ENCODE measurements around the gene APPL1.

The APPL1 gene

DNA sequence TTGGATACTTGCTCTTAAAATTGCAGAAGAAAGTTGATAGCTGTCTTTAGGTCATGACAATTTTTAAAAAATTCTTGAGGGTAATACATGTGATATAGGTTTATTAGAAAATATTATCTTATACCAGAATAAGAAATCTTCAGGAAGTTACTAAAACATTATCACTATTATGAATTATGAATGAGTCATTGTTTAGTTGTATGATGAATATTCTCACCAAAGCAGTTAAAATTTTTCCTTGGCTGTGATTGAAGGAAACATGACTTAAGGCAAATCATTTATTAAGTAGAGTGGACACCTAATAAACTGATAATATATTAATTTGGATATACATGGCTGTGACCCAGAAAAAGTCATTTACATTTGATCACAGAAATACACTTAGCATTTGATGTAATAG is 30.1 kb downstream of the APPL1 start:
- DNase-seq (ENCODE audit: low read depth): no peak
- H3K4me3 ChIP-seq (ENCODE audit: low read depth, low read length): no peak overlapping the region
- TF ChIP-seq, protein P1, sequence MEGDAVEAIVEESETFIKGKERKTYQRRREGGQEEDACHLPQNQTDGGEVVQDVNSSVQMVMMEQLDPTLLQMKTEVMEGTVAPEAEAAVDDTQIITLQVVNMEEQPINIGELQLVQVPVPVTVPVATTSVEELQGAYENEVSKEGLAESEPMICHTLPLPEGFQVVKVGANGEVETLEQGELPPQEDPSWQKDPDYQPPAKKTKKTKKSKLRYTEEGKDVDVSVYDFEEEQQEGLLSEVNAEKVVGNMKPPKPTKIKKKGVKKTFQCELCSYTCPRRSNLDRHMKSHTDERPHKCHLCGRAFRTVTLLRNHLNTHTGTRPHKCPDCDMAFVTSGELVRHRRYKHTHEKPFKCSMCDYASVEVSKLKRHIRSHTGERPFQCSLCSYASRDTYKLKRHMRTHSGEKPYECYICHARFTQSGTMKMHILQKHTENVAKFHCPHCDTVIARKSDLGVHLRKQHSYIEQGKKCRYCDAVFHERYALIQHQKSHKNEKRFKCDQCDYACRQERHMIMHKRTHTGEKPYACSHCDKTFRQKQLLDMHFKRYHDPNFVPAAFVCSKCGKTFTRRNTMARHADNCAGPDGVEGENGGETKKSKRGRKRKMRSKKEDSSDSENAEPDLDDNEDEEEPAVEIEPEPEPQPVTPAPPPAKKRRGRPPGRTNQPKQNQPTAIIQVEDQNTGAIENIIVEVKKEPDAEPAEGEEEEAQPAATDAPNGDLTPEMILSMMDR (IDR thresholded peaks at IDR 0.05; ENCODE audit: low read depth, low read length, missing control alignments): no peak
- in situ Hi-C loops (cut with HindIII; ENCODE audit: low sequenced_read_pairs): no loop called here

DNA sequence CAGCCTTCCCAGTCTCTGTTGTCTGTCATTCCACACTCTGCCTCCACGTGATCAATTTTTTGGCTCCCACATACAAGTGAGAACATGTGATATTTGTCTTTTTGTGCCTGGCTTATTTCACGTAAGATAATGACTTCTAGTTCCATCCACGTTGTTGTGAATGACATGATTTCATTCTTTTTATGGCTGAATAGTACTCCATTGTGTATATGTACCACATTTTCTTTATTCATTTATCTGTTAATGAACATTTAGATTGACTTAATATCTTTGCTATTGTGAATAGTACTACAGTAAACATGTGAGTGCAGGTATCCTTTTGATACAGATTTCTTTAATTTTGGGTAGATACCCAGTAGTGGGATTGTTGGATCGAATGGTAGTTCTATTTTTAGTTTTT is 33.6 kb downstream of the APPL1 start:
- DNase-seq (ENCODE audit: low read depth): no peak
- in situ Hi-C loops (cut with HindIII; ENCODE audit: low sequenced_read_pairs): no loop called here
- TF ChIP-seq, protein P1 (IDR thresholded peaks at IDR 0.05; ENCODE audit: low read depth, low read length, missing control alignments): no peak
- H3K4me3 ChIP-seq (ENCODE audit: low read depth, low read length): no peak overlapping the region

DNA sequence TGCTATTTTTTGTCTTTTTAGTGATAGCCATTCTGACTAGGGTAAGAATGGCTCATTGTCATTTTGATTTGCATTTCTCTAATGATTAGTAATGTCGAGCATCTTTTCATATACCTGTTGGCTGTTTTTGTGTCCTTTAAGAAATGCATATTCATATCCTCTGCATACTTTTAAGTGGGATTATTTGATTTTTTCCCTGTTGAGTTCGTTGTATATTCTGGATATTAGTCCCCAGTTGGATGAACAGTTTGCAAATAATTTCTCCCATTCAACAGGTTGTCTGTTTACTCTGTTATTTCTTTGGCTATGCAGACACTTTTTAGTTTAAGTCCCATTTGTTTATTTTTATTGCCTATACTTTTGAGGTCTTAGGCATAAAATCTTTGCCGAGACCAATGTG is 34.4 kb downstream of the APPL1 start:
- in situ Hi-C loops (cut with HindIII; ENCODE audit: low sequenced_read_pairs): no loop called here
- DNase-seq (ENCODE audit: low read depth): no peak
- TF ChIP-seq, protein P1 (IDR thresholded peaks at IDR 0.05; ENCODE audit: low read depth, low read length, missing control alignments): no peak
- H3K4me3 ChIP-seq (ENCODE audit: low read depth, low read length): no peak overlapping the region

DNA sequence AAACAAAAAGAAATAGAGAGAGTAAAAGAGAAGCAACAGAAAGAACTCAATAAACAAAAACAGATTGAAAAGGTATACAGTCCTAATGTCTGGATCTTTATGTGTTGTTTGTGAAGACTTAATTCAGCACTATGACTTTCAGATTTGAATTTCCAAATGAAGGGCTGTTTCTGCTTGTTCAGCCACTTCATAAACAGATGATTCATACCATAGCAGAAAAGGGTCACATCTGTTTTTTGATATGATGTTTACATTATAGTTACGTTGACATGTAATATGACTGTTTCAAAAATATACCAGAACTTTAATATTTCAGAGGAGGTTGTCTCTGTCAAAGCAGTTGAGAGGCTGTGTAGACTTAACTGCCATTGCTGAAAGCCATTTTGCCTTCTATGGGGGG is 40.9 kb downstream of the APPL1 start:
- H3K4me3 ChIP-seq (ENCODE audit: low read depth, low read length): no peak overlapping the region
- in situ Hi-C loops (cut with HindIII; ENCODE audit: low sequenced_read_pairs): no loop called here
- DNase-seq (ENCODE audit: low read depth): no peak
- TF ChIP-seq, protein P1 (IDR thresholded peaks at IDR 0.05; ENCODE audit: low read depth, low read length, missing control alignments): no peak

DNA sequence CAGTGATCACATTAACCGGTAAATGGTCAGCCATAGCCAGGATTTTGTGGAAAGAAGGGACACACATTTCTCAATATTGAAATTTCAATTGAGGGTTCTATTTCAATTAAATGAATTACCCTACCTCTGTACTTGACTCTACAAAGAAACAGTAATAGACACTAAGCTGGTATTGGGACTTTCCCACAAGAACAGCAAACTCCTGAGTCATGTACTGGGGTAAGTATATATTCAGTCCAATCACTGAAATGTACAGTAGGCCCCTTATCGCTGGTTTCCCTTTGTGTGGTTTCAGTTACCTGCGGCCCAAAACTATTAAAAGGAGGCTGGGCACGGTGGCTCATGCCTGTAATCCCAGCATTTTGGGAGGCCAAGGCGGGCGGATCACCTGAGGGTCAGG is 47.3 kb downstream of the APPL1 start:
- DNase-seq (ENCODE audit: low read depth): no peak

DNA sequence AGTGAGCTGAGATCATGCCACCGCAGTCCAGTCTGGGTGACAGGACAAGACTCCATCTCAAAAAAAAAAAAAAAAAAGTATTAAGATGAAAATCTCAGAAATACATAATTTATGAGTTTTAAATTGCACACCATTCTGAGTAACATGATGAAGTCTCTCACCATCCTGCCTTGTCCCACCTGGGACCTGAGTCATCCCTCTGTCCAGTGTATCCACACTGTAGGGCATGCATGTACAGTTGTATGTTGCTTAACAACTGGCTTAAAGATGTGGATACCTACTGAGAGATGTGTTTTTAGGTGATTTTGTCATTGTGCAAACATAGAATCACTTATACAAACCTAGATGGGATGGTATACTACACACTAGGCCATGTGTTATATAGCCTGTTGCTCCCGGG is 47.9 kb downstream of the APPL1 start:
- no peak overlapping the region for H3K4me3 ChIP-seq (ENCODE audit: low read depth, low read length)
- DNase-seq (ENCODE audit: low read depth): no peak
- TF ChIP-seq, protein P1 (IDR thresholded peaks at IDR 0.05; ENCODE audit: low read depth, low read length, missing control alignments): no peak
- in situ Hi-C loops (cut with HindIII; ENCODE audit: low sequenced_read_pairs): no loop called here

More for the DNA sequence above, 47.3 kb downstream of the APPL1 start:
- TF ChIP-seq, protein P1 (IDR thresholded peaks at IDR 0.05; ENCODE audit: low read depth, low read length, missing control alignments): no peak
- no peak overlapping the region for H3K4me3 ChIP-seq (ENCODE audit: low read depth, low read length)
- in situ Hi-C loops (cut with HindIII; ENCODE audit: low sequenced_read_pairs): no loop called here

DNA sequence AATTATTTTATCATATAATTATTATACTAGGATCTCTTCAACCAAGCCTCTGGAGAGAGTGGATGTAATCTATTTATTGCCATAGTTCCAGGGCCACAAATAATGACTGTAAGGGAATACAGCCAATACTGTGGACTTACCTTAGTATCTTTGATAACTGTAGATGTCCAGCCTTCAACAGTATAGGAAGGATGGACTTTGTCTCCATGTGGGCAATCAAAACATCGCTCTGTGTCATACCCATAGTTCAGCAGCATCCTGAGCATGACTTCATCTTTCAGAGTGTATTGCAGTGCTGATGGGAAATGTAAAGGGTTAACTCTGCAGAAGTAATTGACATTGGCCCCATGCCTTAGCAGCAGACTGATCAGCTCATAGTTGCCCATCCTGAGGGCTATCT is 50.7 kb downstream of the APPL1 start:
- TF ChIP-seq, protein P1 (IDR thresholded peaks at IDR 0.05; ENCODE audit: low read depth, low read length, missing control alignments): no peak
- DNase-seq (ENCODE audit: low read depth): no peak
- no peak overlapping the region for H3K4me3 ChIP-seq (ENCODE audit: low read depth, low read length)
- in situ Hi-C loops (cut with HindIII; ENCODE audit: low sequenced_read_pairs): no loop called here

Measured in astrocyte of the cerebellum (primary cell).